Activated naive CD4-positive, alpha-beta T cell treated with anti-CD3 and anti-CD28 coated beads for 36 hours (primary cell): ENCODE data around the gene GADD45GIP1. TPM values are rescaled to one million over a fixed set of nuclear protein-coding genes. Genes with fewer than 3 reads are reported as not detected.
A peak's percentile ranks its signal among the peaks of the same experiment; 100 is the strongest.
"Not testable (repeated sequence)": the region's sequence is repeated elsewhere in the genome, so short reads cannot be mapped to it uniquely, and the experiment has no call there.

ENCODE experiments used
- CTCF ChIA-PET: fragments of 350-600 bp; sonication (Branson Sonifier 250); formaldehyde crosslinking; loops from one replicate; lab custom pipeline; 2021; ENCODE audit warnings: antibody characterized with exemption; lab: Charles Lee
- DNase-seq: peaks from one replicate; pipeline ENCODE4 v3.0.0-alpha.2; 2020
- H3K27ac Mint-ChIP-seq: one replicate; pipeline ENCODE4 v1.8.0; 2021; ENCODE audit warnings: mild to moderate bottlenecking, mixed read lengths
- H3K27me3 Mint-ChIP-seq: one replicate; pipeline ENCODE4 v1.8.0; 2021; ENCODE audit warnings: low read depth, mixed read lengths
- H3K36me3 Mint-ChIP-seq: one replicate; pipeline ENCODE4 v1.8.0; 2021; ENCODE audit warnings: low read depth, mixed read lengths
- H3K4me1 Mint-ChIP-seq: one replicate; pipeline ENCODE4 v1.8.0; 2021; ENCODE audit warnings: low read depth, mixed read lengths
- H3K4me3 Mint-ChIP-seq: one replicate; pipeline ENCODE4 v1.8.0; 2021; ENCODE audit warnings: mild to moderate bottlenecking, moderate library complexity, mixed read lengths
- H3K9me3 Mint-ChIP-seq: one replicate; pipeline ENCODE4 v1.8.0; 2021; ENCODE audit warnings: mixed read lengths
- intact Hi-C: fragments of 100-400 bp; cut with micrococcal nuclease; formaldehyde crosslinking; loops from one replicate; pipeline ENCODE4 v1.15.1; 2023
- total RNA-seq, 2 experiments: library from RNA; stranded (reverse); gene quantifications; one replicate each; pipeline ENCODE4 v1.2.3, GENCODE V29; 2021

The GADD45GIP1 gene
- total RNA-seq, 2 experiments from 2014 or later = 27.4 to 28.6 TPM

- H3K9me3 Mint-ChIP-seq = no peaks in the 10 kb centered on the region
- no peak overlapping the region for H3K27ac Mint-ChIP-seq
- H3K27me3 Mint-ChIP-seq = no peaks in the 10 kb centered on the region
- H3K36me3 Mint-ChIP-seq = no peaks in the 10 kb centered on the region
- H3K4me3 Mint-ChIP-seq = no peak overlapping the region
- intact Hi-C loops = no loop called here
- H3K4me1 Mint-ChIP-seq = peaks cover 11% of the 10 kb centered on the region
- CTCF ChIA-PET = interaction anchor here (1.1 to 3.5 kb wide), 2 partner anchors 7 to 124 kb away, joined by 3 to 13 read pairs; no protein-coding TSS in a partner anchor
- no peak for DNase-seq
Measured at GRCh38 chr19:12970070-12970820, 13.2 kb upstream of the GADD45GIP1 start.

- CTCF ChIA-PET = interaction anchor here (1.1 to 3.5 kb wide), 2 partner anchors 8 to 125 kb away, joined by 3 to 13 read pairs; no protein-coding TSS in a partner anchor
- H3K4me3 Mint-ChIP-seq = no peak within 1 kb of the TSS
- no peaks in the 10 kb centered on the region for H3K9me3 Mint-ChIP-seq
- intact Hi-C loops = no loop called here
- no peak for DNase-seq
- H3K27me3 Mint-ChIP-seq = no peaks in the 10 kb centered on the region
- no peaks in the 10 kb centered on the region for H3K36me3 Mint-ChIP-seq
- H3K27ac Mint-ChIP-seq = no peak within 1 kb of the TSS
- peaks cover 16% of the 10 kb centered on the region for H3K4me1 Mint-ChIP-seq
Measured at GRCh38 chr19:12969292-12969988, 12.4 kb upstream of the GADD45GIP1 start, which contains the start of gene DAND5. TSS of gene DAND5 (plus strand) at chr19:12969576. CDS start at chr19:12969661, 85 bp downstream.

GRCh38 chr19:12967907-12968306 lies 10.9 kb upstream of the GADD45GIP1 start:
- no peak for DNase-seq
- Mint-ChIP-seq H3K4me1 (peaks cover 16% of the 10 kb centered on the region), H3K9me3 (no peaks in the 10 kb centered on the region), H3K27me3 (no peaks in the 10 kb centered on the region), H3K27ac (no peak overlapping the region), H3K36me3 (no peaks in the 10 kb centered on the region), H3K4me3 (no peak overlapping the region)
- intact Hi-C loops = no loop called here
- CTCF ChIA-PET = interaction anchor here (0.6 to 5.5 kb wide), 11 partner anchors 9 to 201 kb away, joined by 3 to 94 read pairs (median 5); no protein-coding TSS in a partner anchor

DNA sequence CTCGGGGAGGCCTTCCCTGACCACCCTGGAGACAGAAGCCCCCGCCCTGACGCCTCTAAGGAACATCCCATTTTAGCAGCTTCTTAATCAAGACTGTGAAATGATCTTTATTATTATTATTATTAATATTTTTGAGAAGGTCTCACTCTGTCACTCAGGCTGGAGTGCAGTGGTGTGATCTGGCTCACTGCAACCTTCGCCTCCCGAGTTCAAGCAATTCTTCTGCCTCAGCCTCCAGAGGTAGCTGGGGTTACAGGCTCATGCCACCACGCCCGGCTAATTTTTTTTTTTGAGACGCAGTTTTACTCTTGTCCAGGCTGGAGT lies 8.8 kb upstream of the GADD45GIP1 start:
- Mint-ChIP-seq H3K9me3 (no peaks in the 10 kb centered on the region), H3K4me3 (peak overlapping the region; percentile 93), H3K36me3 (no peaks in the 10 kb centered on the region), H3K27me3 (no peaks in the 10 kb centered on the region), H3K27ac (no peak overlapping the region), H3K4me1 (peaks cover 16% of the 10 kb centered on the region)
- intact Hi-C loops = loop anchor here (1.0 kb wide), 4 partner anchors 27 to 129 kb away; partner anchors contain the start of gene CALR
- no peak for DNase-seq
- CTCF ChIA-PET = interaction anchor here (0.6 to 5.5 kb wide), 63 partner anchors 11 to 229 kb away, joined by 3 to 94 read pairs (median 4); partner anchors contain the start of genes CALR, DNASE2, FARSA and GADD45GIP1

DNA sequence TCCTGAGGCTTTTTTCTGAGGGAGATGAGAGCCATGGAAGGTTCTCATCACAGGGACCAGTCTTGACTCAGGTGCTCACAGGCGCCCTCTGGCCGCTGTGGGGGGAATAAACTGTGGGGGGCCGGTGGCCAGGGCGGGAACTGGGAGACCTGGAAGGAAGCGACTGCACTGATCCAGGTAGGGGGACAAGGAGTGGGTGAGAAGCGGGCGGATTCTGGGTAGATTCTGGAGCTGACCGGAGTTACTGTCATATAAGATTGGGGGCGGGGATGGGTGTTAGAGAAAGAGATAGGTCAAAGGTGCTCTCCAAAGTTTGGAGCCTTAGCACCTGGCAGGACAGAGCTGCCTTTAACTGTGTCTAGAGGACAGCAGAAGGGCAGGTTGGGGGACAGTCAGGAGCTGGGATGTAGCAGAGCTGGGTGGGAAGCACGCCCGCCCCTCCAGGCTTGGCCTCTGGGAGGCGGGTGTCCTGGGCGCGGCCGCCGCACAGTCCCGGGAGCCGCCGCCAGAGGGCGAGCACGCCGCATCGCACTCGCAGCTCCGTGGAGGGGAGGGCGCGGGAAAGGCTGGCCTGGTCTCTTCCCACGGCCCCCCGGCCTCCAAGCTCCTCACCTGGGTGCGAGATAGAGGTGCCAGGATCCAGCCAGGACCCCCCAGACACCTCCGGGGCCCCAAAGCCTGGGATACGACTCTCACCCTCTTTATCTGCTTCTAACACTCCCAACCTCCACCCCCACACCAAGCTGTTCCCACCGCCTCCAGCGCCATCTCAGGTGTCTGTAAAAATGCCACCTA lies 8.2 kb upstream of the GADD45GIP1 start:
- Mint-ChIP-seq H3K9me3 (no peaks in the 10 kb centered on the region), H3K4me3 (peak overlapping the region; percentile 93), H3K4me1 (peaks cover 11% of the 10 kb centered on the region), H3K36me3 (no peaks in the 10 kb centered on the region), H3K27ac (peak overlapping the region; percentile 88), H3K27me3 (no peaks in the 10 kb centered on the region)
- peak; percentile 92 for DNase-seq
- intact Hi-C loops = loop anchor here (1.0 kb wide), 4 partner anchors 27 to 129 kb away; partner anchors contain the start of gene CALR
- CTCF ChIA-PET = interaction anchor here (0.6 to 5.5 kb wide), 66 partner anchors 11 to 313 kb away, joined by 3 to 94 read pairs (median 4); partner anchors contain the start of genes CALR, DNASE2, FARSA and GADD45GIP1

GRCh38 chr19:12959481-12959880 lies 2.5 kb upstream of the GADD45GIP1 start:
- CTCF ChIA-PET = interaction anchor here (0.6 to 0.8 kb wide), 3 partner anchors 101 to 1719 kb away, joined by 3 read pairs; no protein-coding TSS in a partner anchor

GRCh38 chr19:12957389-12957952 lies 448 bp upstream of the GADD45GIP1 start:
- H3K4me3 Mint-ChIP-seq = peak overlapping the region; percentile 88
- not testable (repeated sequence) for DNase-seq, H3K27me3 Mint-ChIP-seq, H3K9me3 Mint-ChIP-seq
- CTCF ChIA-PET = interaction anchor here (6.2 kb wide), 1 partner anchor 8 kb away, joined by 36 read pairs; no protein-coding TSS in a partner anchor
- H3K36me3 Mint-ChIP-seq = peaks cover 15% of the 10 kb centered on the region
- H3K4me1 Mint-ChIP-seq = peaks cover 42% of the 10 kb centered on the region
- peak overlapping the region; percentile 96 for H3K27ac Mint-ChIP-seq
- intact Hi-C loops = loop anchor here (2.0 kb wide), 1 partner anchor 19 kb away; the partner anchor contains the start of gene CALR

More at GRCh38 chr19:12959481-12959880, 2.5 kb upstream of the GADD45GIP1 start:
- Mint-ChIP-seq H3K27ac (no peak overlapping the region), H3K4me1 (peaks cover 24% of the 10 kb centered on the region), H3K27me3 (no peaks in the 10 kb centered on the region), H3K36me3 (peaks cover 3% of the 10 kb centered on the region), H3K9me3 (no peaks in the 10 kb centered on the region), H3K4me3 (no peak overlapping the region)
- intact Hi-C loops = no loop called here
- DNase-seq = no peak

DNA sequence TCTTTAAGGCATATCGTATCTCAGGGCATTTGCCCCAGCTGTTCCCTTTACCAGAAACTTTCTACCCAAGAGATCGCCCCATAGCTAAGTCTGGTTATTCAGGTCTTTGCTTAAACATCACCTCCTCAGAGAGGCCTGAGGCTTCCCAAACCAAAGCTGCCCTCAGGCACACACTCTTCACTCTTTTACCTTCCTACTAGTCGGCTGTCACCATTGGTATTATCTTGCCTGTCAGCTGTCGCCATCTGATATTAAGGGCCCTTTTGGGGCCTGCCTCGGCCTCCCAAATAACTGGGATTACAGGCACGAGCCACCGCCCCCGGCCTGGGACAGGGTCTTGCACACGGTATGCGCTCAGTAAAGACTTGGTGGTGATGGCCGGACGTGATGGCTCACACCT lies 1.0 kb downstream of the GADD45GIP1 start:
- CTCF ChIA-PET = interaction anchor here (0.5 to 6.2 kb wide), 3 partner anchors 9 to 105 kb away, joined by 3 to 36 read pairs (median 3); no protein-coding TSS in a partner anchor
- DNase-seq = no peak
- peaks cover 46% of the 10 kb centered on the region for H3K4me1 Mint-ChIP-seq
- no peaks in the 10 kb centered on the region for H3K27me3 Mint-ChIP-seq
- intact Hi-C loops = loop anchor here (2.0 kb wide), 1 partner anchor 17 kb away; the partner anchor contains the start of gene CALR
- H3K27ac Mint-ChIP-seq = peak overlapping the region; percentile 76
- peaks cover 27% of the 10 kb centered on the region for H3K36me3 Mint-ChIP-seq
- no peaks in the 10 kb centered on the region for H3K9me3 Mint-ChIP-seq
- H3K4me3 Mint-ChIP-seq = peak overlapping the region; percentile 86

DNA sequence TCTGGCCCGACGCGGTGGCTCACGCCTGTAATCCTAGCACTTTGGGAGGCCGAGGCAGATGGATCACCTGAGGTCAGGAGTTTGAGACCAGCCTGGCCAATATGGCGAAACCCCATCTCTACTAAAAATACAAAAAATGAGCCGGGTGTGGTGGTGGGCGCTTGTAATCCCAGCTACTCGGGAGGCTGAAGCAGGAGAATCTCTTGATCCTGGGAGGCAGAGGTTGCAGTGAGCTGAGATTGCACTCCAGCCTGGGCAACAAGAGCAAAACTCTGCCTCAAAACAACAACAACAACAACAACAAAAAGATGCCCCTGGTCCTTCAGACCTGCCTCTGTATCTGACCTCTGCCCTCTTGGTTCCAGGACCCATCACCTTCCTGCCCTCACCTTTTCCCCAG lies 1.4 kb downstream of the GADD45GIP1 start:
- Mint-ChIP-seq H3K4me1 (peaks cover 46% of the 10 kb centered on the region), H3K36me3 (peaks cover 29% of the 10 kb centered on the region), H3K27ac (peak overlapping the region; percentile 76), H3K4me3 (peak overlapping the region; percentile 86)
- intact Hi-C loops, H3K27me3 Mint-ChIP-seq, H3K9me3 Mint-ChIP-seq, DNase-seq: not testable (repeated sequence)
- CTCF ChIA-PET = interaction anchor here (0.9 to 6.2 kb wide), 3 partner anchors 10 to 106 kb away, joined by 3 to 36 read pairs (median 4); no protein-coding TSS in a partner anchor

- intact Hi-C loops = loop anchor here (1.0 kb wide), 1 partner anchor 9 kb away; the partner anchor contains the start of gene RAD23A
- peak; percentile 47 for DNase-seq
- no peaks in the 10 kb centered on the region for H3K9me3 Mint-ChIP-seq
- no peaks in the 10 kb centered on the region for H3K27me3 Mint-ChIP-seq
- peak overlapping the region; percentile 76 for H3K27ac Mint-ChIP-seq
- H3K4me3 Mint-ChIP-seq = no peak overlapping the region
- H3K36me3 Mint-ChIP-seq = peaks cover 36% of the 10 kb centered on the region
- CTCF ChIA-PET = interaction anchor here (0.5 to 6.2 kb wide), 4 partner anchors 11 to 237 kb away, joined by 3 to 36 read pairs (median 3); no protein-coding TSS in a partner anchor
- peaks cover 45% of the 10 kb centered on the region for H3K4me1 Mint-ChIP-seq
Measured at GRCh38 chr19:12954612-12954962, 2.4 kb downstream of the GADD45GIP1 start.
